HCT116 (cell line): ENCODE results near the gene BPIFA1.

ENCODE experiments used
- EZH2phosphoT487 ChIP-seq: fragments of 200-600 bp; IDR thresholded peaks from 2 replicates; pipeline ENCODE4 v1.6.1; 2018; ENCODE audit warnings: antibody characterized with exemption, borderline replicate concordance
- POLR2A ChIP-seq: IDR thresholded peaks from 2 replicates; pipeline ENCODE4 v1.7.0; 2011; ENCODE audit warnings: borderline replicate concordance; ENCODE audit not compliant: insufficient read depth, insufficient read length; ENCODE audit errors: extremely low read depth
- REST ChIP-seq: IDR thresholded peaks from 2 replicates; pipeline ENCODE4 v1.6.1; 2012; ENCODE audit warnings: low read depth
- SIN3A ChIP-seq: IDR thresholded peaks from 2 replicates; pipeline ENCODE4 v1.6.1; 2012; ENCODE audit warnings: low read depth
- ZNF274 ChIP-seq: fragments of 200-500 bp; sonication (Bioruptor generic); IDR thresholded peaks from 2 replicates; pipeline ENCODE4 v1.6.1; 2014; ENCODE audit warnings: mild to moderate bottlenecking, low read depth, low read length, inconsistent platforms
- TF ChIP-seq, protein P1 (sequence below), 3 experiments: fragments of 200-600 bp in 1 of 3; sonication (generic) in 1 of 3; IDR thresholded peaks in 2 of 3; conservative IDR thresholded peaks in 1 of 3; 2 replicates each; pipeline ENCODE4 v1.5.1; 2012 to 2017; ENCODE audit warnings: low read depth in 2 of 3, low read length in 2 of 3, antibody characterized with exemption in 1 of 3, borderline replicate concordance in 1 of 3, control low read depth in 1 of 3, mild to moderate bottlenecking in 1 of 3, mixed read lengths in 1 of 3, mixed run types in 1 of 3, moderate library complexity in 1 of 3; ENCODE audit not compliant: insufficient read depth in 1 of 3
- TF ChIP-seq, protein P2 (sequence below): IDR thresholded peaks from 2 replicates; pipeline ENCODE4 v1.6.1; 2012

DNA sequence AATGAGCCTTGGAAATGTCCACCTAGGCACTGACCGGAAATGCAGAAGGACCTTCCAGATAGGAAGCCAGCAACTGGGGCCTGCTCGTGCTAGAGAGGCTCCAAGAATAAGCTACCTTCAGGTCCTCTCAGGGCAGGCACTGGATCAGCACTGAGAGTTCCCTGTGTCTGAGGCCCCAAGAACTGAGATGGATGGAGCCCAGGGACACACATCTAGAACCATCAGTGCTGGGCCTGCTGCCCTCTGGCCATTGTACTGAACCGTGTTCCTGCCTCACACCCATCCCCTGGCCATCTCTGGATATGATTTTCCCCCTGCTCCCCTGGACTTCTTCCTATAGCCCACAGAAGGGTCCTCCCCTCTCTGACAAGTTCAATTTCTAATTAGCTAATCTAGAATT, 10.3 kb downstream of the BPIFA1 start:
- TF ChIP-seq ZNF274 (no peak), SIN3A (no peak), POLR2A (no peak), EZH2phosphoT487 (no peak), REST (no peak)
- TF ChIP-seq, protein P1, sequence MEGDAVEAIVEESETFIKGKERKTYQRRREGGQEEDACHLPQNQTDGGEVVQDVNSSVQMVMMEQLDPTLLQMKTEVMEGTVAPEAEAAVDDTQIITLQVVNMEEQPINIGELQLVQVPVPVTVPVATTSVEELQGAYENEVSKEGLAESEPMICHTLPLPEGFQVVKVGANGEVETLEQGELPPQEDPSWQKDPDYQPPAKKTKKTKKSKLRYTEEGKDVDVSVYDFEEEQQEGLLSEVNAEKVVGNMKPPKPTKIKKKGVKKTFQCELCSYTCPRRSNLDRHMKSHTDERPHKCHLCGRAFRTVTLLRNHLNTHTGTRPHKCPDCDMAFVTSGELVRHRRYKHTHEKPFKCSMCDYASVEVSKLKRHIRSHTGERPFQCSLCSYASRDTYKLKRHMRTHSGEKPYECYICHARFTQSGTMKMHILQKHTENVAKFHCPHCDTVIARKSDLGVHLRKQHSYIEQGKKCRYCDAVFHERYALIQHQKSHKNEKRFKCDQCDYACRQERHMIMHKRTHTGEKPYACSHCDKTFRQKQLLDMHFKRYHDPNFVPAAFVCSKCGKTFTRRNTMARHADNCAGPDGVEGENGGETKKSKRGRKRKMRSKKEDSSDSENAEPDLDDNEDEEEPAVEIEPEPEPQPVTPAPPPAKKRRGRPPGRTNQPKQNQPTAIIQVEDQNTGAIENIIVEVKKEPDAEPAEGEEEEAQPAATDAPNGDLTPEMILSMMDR (IDR thresholded peaks at IDR 0.05 in 2 of 3, conservative IDR thresholded peaks at IDR 0.05 in 1 of 3; ENCODE audit: borderline replicate concordance in 1 of 3, insufficient read depth in 1 of 3, low read depth in 2 of 3, low read length in 2 of 3), result no peak
- TF ChIP-seq, protein P2, sequence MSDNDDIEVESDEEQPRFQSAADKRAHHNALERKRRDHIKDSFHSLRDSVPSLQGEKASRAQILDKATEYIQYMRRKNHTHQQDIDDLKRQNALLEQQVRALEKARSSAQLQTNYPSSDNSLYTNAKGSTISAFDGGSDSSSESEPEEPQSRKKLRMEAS, result no peak
